K562 (cell line): ENCODE measurements around the gene PSMA4. TPM values are rescaled to one million over a fixed set of nuclear protein-coding genes. Genes with fewer than 3 reads are reported as not detected.

Experiments used
- ARHGAP35 ChIP-seq: fragments of 450-650 bp; IDR thresholded peaks from 2 replicates; pipeline ENCODE4 v1.6.1; 2018; ENCODE audit not compliant: partially characterized antibody
- ARNT ChIP-seq, 2 experiments: fragments of 450-650 bp; IDR thresholded peaks; 2 replicates each; pipeline ENCODE4 v1.6.1; 2016; ENCODE audit warnings: mild to moderate bottlenecking in 1 of 2
- CCAR2 ChIP-seq: fragments of 200-400 bp; formaldehyde crosslinking; IDR thresholded peaks from 2 replicates; pipeline ENCODE4 v1.6.1; 2017; ENCODE audit warnings: mild to moderate bottlenecking, low read depth, low read length
- CCNT2 ChIP-seq: IDR thresholded peaks from 2 replicates; pipeline ENCODE4 v1.6.1; 2011; ENCODE audit warnings: borderline replicate concordance, low read depth, mild to moderate bottlenecking, moderate library complexity, mixed read lengths, low read length; ENCODE audit not compliant: insufficient read length; ENCODE audit errors: extremely low read depth
- CHCHD3 ChIP-seq: fragments of 250-450 bp; sonication (Bioruptor Pico); IDR thresholded peaks from 2 replicates; pipeline ENCODE4 v2.1.2; 2022; ENCODE audit warnings: mild to moderate bottlenecking
- HMG20A ChIP-seq: fragments of 450-650 bp; formaldehyde crosslinking; conservative IDR thresholded peaks from 2 replicates; pipeline ENCODE4 v1.4.0; 2020; ENCODE audit warnings: mild to moderate bottlenecking, mixed read lengths
- MYNN ChIP-seq, 2 experiments: sonication (generic); formaldehyde crosslinking in 1 of 2; IDR thresholded peaks; 2 replicates each; pipeline versions ENCODE4 v1.5.0 to v1.6.1; 2016 to 2020; ENCODE audit warnings: antibody characterized with exemption in 1 of 2, missing genetic modification reagents in 1 of 2
- NCOA6 ChIP-seq: fragments of 450-650 bp; IDR thresholded peaks from 2 replicates; pipeline ENCODE4 v1.6.1; 2017; ENCODE audit warnings: mild to moderate bottlenecking
- NRF1 ChIP-seq, 2 experiments: fragments of 450-650 bp; IDR thresholded peaks in 1 of 2; conservative IDR thresholded peaks in 1 of 2; 2 replicates each; pipeline ENCODE4 v1.6.1; 2014; ENCODE audit warnings: mild to moderate bottlenecking in 2 of 2
- PHB ChIP-seq: fragments of 250-450 bp; sonication (Bioruptor Pico); IDR thresholded peaks from 2 replicates; pipeline ENCODE4 v1.5.0; 2021
- PPARD ChIP-seq: fragments of 250-450 bp; sonication (Bioruptor Pico); IDR thresholded peaks from 2 replicates; pipeline ENCODE4 v1.8.0; 2022; ENCODE audit warnings: inconsistent platforms, mild to moderate bottlenecking, moderate library complexity
- RAD51 ChIP-seq: fragments of 450-650 bp; IDR thresholded peaks from 2 replicates; pipeline ENCODE4 v1.7.1; 2016; ENCODE audit warnings: low read depth, mild to moderate bottlenecking, borderline replicate concordance
- SMAD2 ChIP-seq: fragments of 150-350 bp; IDR thresholded peaks from 2 replicates; pipeline ENCODE4 v1.6.1; 2014; ENCODE audit warnings: low read depth, mild to moderate bottlenecking, low read length
- SP2 ChIP-seq: IDR thresholded peaks from 2 replicates; pipeline ENCODE4 v1.6.1; 2011; ENCODE audit warnings: mild to moderate bottlenecking, low read depth, low read length, moderate library complexity; ENCODE audit not compliant: poor library complexity, severe bottlenecking; ENCODE audit errors: extremely low read depth
- TAL1 ChIP-seq: fragments of 450-650 bp; IDR thresholded peaks from 2 replicates; pipeline ENCODE4 v1.6.1; 2016; ENCODE audit warnings: mild to moderate bottlenecking
- TBP ChIP-seq: optimal IDR thresholded peaks from 2 replicates; pipeline ENCODE3; 2011; ENCODE audit warnings: low read depth, low read length, improper control_type of control experiment
- WHSC1 ChIP-seq: IDR thresholded peaks from one replicate; pipeline ENCODE4 v1.6.1; 2012; ENCODE audit warnings: low read length, control low read depth, inconsistent platforms
- YY1 ChIP-seq, 3 experiments: IDR thresholded peaks; 2 replicates each; pipeline ENCODE4 v1.6.1; 2011; ENCODE audit warnings: low read length in 2 of 3, mild to moderate bottlenecking in 2 of 3, moderate library complexity in 2 of 3, borderline replicate concordance in 1 of 3, control low read depth in 1 of 3, low read depth in 1 of 3; ENCODE audit not compliant: insufficient read depth in 3 of 3, insufficient replicate concordance in 2 of 3, control insufficient read depth in 1 of 3, insufficient read length in 1 of 3; ENCODE audit errors: extremely low read depth in 1 of 3
- ZNF134 ChIP-seq: fragments of 250-450 bp; sonication (Bioruptor Pico); conservative IDR thresholded peaks from 2 replicates; pipeline ENCODE4 v1.4.0; 2020
- ZNF232 ChIP-seq: sonication (generic); formaldehyde crosslinking; IDR thresholded peaks from 2 replicates; pipeline ENCODE4 v1.8.0; 2022; ENCODE audit warnings: mild to moderate bottlenecking, missing genetic modification reagents
- ZNF584 ChIP-seq: fragments of 200-800 bp; sonication (Bioruptor generic); IDR thresholded peaks from 2 replicates; pipeline ENCODE4 v1.6.1; 2016; ENCODE audit warnings: low read depth, mild to moderate bottlenecking, missing genetic modification characterization, missing compliant biosample characterization
- polyA plus RNA-seq, 8 experiments: library from polyadenylated mRNA; depleted of rRNA in 4 of 8; stranded (reverse) in 5 of 8; unstranded in 3 of 8; fragments of >200 nt; fragmentation: Nextera tagmentation in 2 of 8; fragmentation: Illumina TruSeq in 1 of 8; extraction: Ambion mirVana in 2 of 8; extraction: Trizol in 1 of 8; gene quantifications; 2 replicates each; pipeline versions ENCODE4 v1.2.1 to v1.2.3, GENCODE V29; 2011 to 2014; ENCODE audit warnings: inconsistent platforms in 1 of 8, missing spikeins in 1 of 8
- total RNA-seq, 7 experiments: library from RNA; depleted of rRNA in 6 of 7; stranded (reverse); fragments of >200 nt in 6 of 7; fragmentation: Illumina TruSeq in 2 of 7; extraction: Trizol in 2 of 7; gene quantifications; 2 replicates each; pipeline versions ENCODE4 v1.2.1 to v1.2.3, GENCODE V29; 2011 to 2021; ENCODE audit warnings: low replicate concordance in 1 of 7
- TF ChIP-seq, protein P1 (sequence below), 2 experiments: fragments of 250-450 bp in 1 of 2; fragments of 450-650 bp in 1 of 2; sonication (Bioruptor Pico) in 1 of 2; IDR thresholded peaks; 2 replicates each; pipeline versions ENCODE4 v1.6.1 to v1.8.0; 2016 to 2021; ENCODE audit warnings: mild to moderate bottlenecking in 2 of 2, moderate library complexity in 2 of 2, missing compliant biosample characterization in 1 of 2, missing genetic modification characterization in 1 of 2
- TF ChIP-seq, protein P2 (sequence below): fragments of 200-800 bp; sonication (Bioruptor generic); IDR thresholded peaks from 2 replicates; pipeline ENCODE4 v1.6.1; 2017; ENCODE audit warnings: missing genetic modification characterization, missing compliant biosample characterization
- TF ChIP-seq, protein P3 (sequence below): sonication (generic); formaldehyde crosslinking; IDR thresholded peaks from 2 replicates; pipeline ENCODE4 v1.4.0; 2020; ENCODE audit warnings: mild to moderate bottlenecking, missing genetic modification reagents

PSMA4 gene
- total and polyA plus RNA-seq, 9 of the 15 experiments (the other 6 are each of a cell fraction or from before 2014, with no cell fraction given): 304 to 1,857 (median 666) TPM

DNA sequence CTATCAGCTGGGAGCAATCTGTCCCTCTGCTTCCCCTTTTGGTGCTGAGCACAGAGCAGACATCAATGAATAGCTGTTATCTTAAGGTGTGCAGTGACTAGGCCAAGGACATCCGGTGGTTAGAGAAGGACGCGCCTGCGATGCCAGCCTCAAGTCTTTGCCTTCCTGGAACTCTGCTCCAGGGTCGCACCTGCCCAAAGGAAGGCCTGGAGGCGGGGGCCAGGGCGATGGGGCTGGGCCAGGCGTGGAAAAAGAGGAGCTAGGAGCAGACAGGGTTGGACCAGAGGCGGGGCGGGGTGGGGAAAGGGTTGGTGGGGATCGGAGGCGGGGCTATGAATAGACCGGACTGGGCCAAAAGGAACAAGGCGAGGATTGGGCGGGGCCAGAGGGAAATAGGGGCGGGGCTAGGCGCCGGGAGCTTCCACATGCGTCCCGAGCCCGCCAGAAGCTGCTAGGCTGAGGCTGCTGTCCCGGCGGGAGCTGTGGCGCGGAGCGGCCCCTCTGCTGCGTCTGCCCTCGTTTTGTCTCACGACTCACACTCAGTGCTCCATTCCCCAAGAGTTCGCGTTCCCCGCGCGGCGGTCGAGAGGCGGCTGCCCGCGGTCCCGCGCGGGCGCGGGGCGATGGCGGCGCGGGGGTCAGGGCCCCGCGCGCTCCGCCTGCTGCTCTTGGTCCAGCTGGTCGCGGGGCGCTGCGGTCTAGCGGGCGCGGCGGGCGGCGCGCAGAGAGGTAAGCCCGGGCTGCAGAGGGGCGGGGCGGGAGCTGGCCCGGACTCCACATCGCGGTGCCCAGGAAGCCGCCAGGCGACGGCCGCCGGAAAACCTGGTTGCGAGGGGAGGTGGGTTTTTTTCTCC, 25.1 kb downstream of the PSMA4 start, which contains the start of gene CHRNA5 (continued):
- TF ChIP-seq, protein P1, sequence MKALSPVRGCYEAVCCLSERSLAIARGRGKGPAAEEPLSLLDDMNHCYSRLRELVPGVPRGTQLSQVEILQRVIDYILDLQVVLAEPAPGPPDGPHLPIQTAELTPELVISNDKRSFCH (CRISPR knock-in tag; IDR thresholded peaks at IDR 0.05): no peak
- TF ChIP-seq, protein P1 (tag; IDR thresholded peaks at IDR 0.05): no peak
- no peak for TF ChIP-seq ZNF232 (CRISPR knock-in tag)
- peak in 2 of 3 experiments; percentile 43 to 49 for TF ChIP-seq YY1 (IDR thresholded peaks at IDR 0.05; ENCODE audit: borderline replicate concordance in 1 of 3, control insufficient read depth in 1 of 3, extremely low read depth in 1 of 3, insufficient read depth in 3 of 3, insufficient read length in 1 of 3, insufficient replicate concordance in 2 of 3, low read depth in 1 of 3, low read length in 2 of 3)
- TF ChIP-seq ARHGAP35: no peak
- TF ChIP-seq RAD51: no peak
- TF ChIP-seq CHCHD3 (CRISPR knock-in tag): no peak
- TF ChIP-seq, protein P2, sequence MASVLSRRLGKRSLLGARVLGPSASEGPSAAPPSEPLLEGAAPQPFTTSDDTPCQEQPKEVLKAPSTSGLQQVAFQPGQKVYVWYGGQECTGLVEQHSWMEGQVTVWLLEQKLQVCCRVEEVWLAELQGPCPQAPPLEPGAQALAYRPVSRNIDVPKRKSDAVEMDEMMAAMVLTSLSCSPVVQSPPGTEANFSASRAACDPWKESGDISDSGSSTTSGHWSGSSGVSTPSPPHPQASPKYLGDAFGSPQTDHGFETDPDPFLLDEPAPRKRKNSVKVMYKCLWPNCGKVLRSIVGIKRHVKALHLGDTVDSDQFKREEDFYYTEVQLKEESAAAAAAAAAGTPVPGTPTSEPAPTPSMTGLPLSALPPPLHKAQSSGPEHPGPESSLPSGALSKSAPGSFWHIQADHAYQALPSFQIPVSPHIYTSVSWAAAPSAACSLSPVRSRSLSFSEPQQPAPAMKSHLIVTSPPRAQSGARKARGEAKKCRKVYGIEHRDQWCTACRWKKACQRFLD (CRISPR knock-in tag): no peak
- peak; percentile 50 for TF ChIP-seq CCNT2
- TF ChIP-seq PPARD (CRISPR knock-in tag): no peak
- TF ChIP-seq ARNT (IDR thresholded peaks at IDR 0.05): no peak
- TF ChIP-seq MYNN (IDR thresholded peaks at IDR 0.05): no peak
- TF ChIP-seq MYNN (CRISPR knock-in tag; IDR thresholded peaks at IDR 0.05): no peak
- peak; percentile 77 for TF ChIP-seq TBP
- no peak for TF ChIP-seq ZNF134 (CRISPR knock-in tag)
- no peak for TF ChIP-seq HMG20A (CRISPR knock-in tag)
- no peak for TF ChIP-seq SMAD2
- no peak for TF ChIP-seq SP2
- TF ChIP-seq ZNF584: no peak
- no peak for TF ChIP-seq WHSC1
- TF ChIP-seq CCAR2: no peak
- TF ChIP-seq NCOA6: no peak
- TF ChIP-seq TAL1: peak; percentile 69
- TF ChIP-seq NRF1 (conservative IDR thresholded peaks at IDR 0.05 in 1 of 2, IDR thresholded peaks at IDR 0.05 in 1 of 2): peak in 1 of 2 experiments; percentile 45; a peak in 3 of 4 replicates
- TF ChIP-seq, protein P3, sequence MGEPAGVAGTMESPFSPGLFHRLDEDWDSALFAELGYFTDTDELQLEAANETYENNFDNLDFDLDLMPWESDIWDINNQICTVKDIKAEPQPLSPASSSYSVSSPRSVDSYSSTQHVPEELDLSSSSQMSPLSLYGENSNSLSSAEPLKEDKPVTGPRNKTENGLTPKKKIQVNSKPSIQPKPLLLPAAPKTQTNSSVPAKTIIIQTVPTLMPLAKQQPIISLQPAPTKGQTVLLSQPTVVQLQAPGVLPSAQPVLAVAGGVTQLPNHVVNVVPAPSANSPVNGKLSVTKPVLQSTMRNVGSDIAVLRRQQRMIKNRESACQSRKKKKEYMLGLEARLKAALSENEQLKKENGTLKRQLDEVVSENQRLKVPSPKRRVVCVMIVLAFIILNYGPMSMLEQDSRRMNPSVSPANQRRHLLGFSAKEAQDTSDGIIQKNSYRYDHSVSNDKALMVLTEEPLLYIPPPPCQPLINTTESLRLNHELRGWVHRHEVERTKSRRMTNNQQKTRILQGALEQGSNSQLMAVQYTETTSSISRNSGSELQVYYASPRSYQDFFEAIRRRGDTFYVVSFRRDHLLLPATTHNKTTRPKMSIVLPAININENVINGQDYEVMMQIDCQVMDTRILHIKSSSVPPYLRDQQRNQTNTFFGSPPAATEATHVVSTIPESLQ: no peak
- TF ChIP-seq PHB (CRISPR knock-in tag): no peak
